GM12874 (cell line): ENCODE data around the gene SLK.

Experiments
- CTCF ChIP-seq: IDR thresholded peaks from 2 replicates; pipeline ENCODE4 v1.5.1; 2011; ENCODE audit warnings: low read depth, mild to moderate bottlenecking, control low read depth, low read length, moderate library complexity; ENCODE audit not compliant: insufficient read depth

SLK gene

DNA sequence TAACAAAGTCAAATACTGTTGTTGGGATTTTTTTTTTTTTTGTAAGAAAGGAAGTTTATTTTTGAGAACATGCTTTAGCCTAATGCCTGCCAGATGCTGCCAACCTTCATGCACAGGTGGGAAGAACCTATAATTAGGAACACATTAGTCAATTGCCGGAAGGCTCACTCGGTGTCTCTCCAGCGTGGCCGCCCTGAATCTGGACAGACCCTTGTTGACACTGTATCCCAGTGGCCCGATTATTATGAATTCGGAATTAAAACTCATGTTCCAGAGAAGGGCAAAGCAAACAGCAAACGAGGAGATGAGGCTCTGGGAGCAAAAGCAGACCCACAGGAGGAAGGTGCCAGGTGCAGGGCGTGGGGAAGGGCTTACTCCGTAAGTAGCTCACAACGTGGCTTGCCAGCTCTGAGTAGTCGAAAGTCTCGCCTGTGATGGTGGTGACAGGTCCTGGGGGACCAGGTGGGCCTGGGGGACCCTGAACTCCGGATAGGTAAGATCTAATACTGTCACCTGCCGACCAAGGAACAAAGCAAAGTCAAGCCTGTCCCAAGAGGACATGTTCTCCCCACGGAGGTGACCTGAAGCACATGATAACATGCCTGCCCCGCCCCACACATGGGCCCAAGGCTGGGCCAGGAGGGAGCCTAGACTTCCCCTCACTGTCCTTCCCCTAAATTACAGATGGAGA is 70.5 kb downstream of the SLK start:
- no peak for TF ChIP-seq CTCF

GRCh38 chr10:104038537-104038936 is 71.6 kb downstream of the SLK start:
- TF ChIP-seq CTCF = no peak

GRCh38 chr10:104038958-104039752 is 72.2 kb downstream of the SLK start:
- TF ChIP-seq CTCF = no peak

DNA sequence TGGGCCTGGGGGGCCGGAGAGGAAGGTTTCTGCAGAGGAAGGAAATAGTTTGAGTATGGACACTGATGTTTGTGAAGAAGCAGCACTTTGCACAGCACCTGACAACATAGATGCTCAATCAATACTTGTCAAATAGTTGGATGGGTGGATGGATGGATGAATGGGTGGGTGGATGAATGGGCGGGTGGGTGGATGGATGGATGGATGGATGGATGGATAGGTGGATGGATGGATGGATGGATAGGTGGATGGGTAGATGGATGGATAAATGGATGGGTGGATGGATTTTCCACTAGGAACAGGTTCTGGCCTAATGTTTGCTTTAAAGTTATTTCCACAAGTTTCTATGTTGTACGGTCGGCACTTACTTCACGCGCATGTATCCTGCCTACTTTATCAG is 73.4 kb downstream of the SLK start:
- TF ChIP-seq CTCF = no peak

DNA sequence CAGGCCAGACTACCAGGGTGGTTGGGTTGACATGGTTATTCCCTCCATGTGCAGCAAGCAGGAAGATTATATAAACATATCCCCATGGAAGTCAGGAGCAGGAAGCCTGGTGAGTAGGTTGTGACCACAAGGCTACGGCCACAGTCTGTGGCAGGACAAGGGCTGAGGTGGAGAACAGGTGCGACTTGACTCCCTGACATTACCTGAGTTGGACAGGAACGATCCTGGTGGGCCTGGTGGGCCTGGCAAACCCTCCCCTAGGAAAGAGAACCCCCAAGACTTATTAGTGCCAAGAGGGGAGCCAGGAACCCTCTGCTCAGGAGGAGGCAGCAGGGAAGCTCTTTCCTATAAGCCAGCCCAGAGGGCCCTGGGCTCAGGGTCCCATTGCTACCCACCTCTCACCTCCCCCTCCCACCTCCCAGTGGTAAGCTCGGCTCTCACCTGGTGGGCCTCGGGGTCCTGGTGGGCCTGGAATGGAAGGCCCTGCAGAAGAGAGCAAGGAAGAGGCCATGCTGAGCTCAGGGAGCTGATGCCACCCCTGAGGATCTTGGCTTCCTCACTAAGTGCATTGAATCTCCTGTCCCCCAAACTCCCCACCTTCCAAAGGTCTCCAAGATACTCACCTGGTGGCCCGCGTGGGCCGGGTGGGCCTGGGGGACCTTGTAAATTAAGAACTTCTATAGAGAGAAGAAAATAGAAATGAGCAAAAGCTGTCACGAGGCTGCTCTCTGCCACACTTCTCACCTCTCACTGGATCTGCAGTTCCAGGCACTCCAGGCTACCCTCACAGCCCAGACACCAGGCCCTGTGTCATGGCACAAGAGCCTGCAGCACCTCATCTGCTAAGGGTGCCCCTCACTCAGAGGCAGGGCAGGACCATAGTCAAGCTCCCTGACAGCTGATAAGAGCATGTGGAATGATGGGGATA is 74.2 kb downstream of the SLK start:
- TF ChIP-seq CTCF = no peak

DNA sequence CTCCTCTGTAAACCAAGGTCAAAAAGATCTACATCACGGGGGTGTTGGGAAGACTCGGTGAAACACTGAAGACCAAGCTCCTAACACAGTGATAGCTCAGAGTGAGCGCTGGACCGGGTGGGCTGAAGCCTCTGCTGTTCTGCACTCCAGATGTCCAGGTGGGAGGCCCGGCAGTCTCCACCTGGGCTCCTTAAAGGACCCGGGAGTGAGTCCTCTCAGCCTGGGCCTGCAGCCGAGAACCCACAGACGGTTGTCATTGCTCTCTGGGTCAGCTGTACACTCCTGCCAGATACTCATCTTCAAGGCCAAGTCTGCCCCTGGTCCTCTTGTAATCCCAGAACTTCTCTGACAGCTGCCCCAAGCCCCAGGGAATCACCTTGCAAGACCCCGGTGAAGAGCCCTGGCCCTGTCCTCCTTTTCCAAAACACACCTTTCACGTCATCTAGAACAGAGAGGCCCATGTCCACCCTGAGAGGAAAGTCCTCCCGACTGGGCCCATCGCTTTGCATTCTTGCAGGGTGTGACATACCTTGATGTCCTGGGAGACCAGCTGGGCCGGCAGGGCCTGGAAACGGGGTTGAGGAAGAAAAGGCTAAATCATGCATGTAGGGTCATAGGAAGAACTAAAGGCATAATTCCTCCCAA is 75.1 kb downstream of the SLK start:
- no peak for TF ChIP-seq CTCF
